Cardiac fibroblast (primary cell): ENCODE measurements around the gene CEP55.

Experiments
- DNase-seq, 2 donors: peaks; one replicate each; pipeline versions ENCODE4 v3.0.0 to v3.0.0-alpha.2; 2010; ENCODE audit warnings: low read depth in 2 of 2
- H3K4me3 ChIP-seq, 2 donors: replicated peaks in 1 of 2; 1 replicate in 1 of 2; 2 replicates in 1 of 2; pipeline ENCODE4 v1.5.1; 2011; ENCODE audit warnings: low read depth in 2 of 2, low read length in 2 of 2, mild to moderate bottlenecking in 2 of 2, moderate library complexity in 1 of 2
- CTCF ChIP-seq: IDR thresholded peaks from one replicate; pipeline ENCODE4 v1.5.1; 2011; ENCODE audit warnings: low read depth, mild to moderate bottlenecking, low read length, inconsistent platforms

The CEP55 gene

GRCh38 chr10:93547522-93547921 is 51.1 kb downstream of the CEP55 start:
- no peak for DNase-seq
- no peak for TF ChIP-seq CTCF
- no peak overlapping the region for H3K4me3 ChIP-seq

- H3K4me3 ChIP-seq, result no peak overlapping the region
- peak in 1 of 2 donors; percentile 64 for DNase-seq
- no peak for TF ChIP-seq CTCF
These were observed 52.1 kb downstream of the CEP55 start for GRCh38 chr10:93548376-93549071.

- no peak for TF ChIP-seq CTCF
These were observed 54.2 kb downstream of the CEP55 start for GRCh38 chr10:93550606-93551005.

GRCh38 chr10:93552780-93553179 is 56.4 kb downstream of the CEP55 start:
- no peak for TF ChIP-seq CTCF
- H3K4me3 ChIP-seq, result no peak overlapping the region
- no peak for DNase-seq

More at GRCh38 chr10:93550606-93551005, 54.2 kb downstream of the CEP55 start:
- H3K4me3 ChIP-seq, result no peak overlapping the region
- no peak for DNase-seq

GRCh38 chr10:93553482-93554315 is 57.3 kb downstream of the CEP55 start:
- TF ChIP-seq CTCF, result no peak
- no peak overlapping the region for H3K4me3 ChIP-seq
- DNase-seq, result no peak

- no peak overlapping the region for H3K4me3 ChIP-seq
- no peak for DNase-seq
- no peak for TF ChIP-seq CTCF
These were observed 57.9 kb downstream of the CEP55 start for GRCh38 chr10:93554316-93554663.
